Keratinocyte (primary cell): ENCODE measurements around the gene TNRC6A. TPM values are rescaled to one million over a fixed set of nuclear protein-coding genes. Genes with fewer than 3 reads are reported as not detected.

Experiments used
- DNase-seq: peaks from one replicate; pipeline ENCODE4 v3.0.0-alpha.2; 2011; ENCODE audit warnings: low read depth, missing footprints, low spot score
- FAIRE-seq: peaks from 2 replicates; lab custom pipeline; 2011; peaks lifted over from hg19 to GRCh38; lab: Jason Lieb, UNC
- H2AFZ ChIP-seq: 2 replicates; pipeline ENCODE4 v1.6.0; 2012; ENCODE audit warnings: low read length, control low read depth, inconsistent platforms; ENCODE audit not compliant: control insufficient read depth
- H3K27ac ChIP-seq: 2 replicates; pipeline ENCODE4 v1.5.1; 2011; ENCODE audit warnings: low read length; ENCODE audit not compliant: control insufficient read depth, insufficient read depth
- H3K27me3 ChIP-seq: 3 replicates; pipeline ENCODE4 v1.6.0; 2011; ENCODE audit warnings: low read length; ENCODE audit not compliant: control insufficient read depth, insufficient read depth; ENCODE audit errors: extremely low read depth
- H3K36me3 ChIP-seq, 2 experiments: 2 replicates in 1 of 2; 3 replicates in 1 of 2; pipeline ENCODE4 v1.5.1; 2011; ENCODE audit warnings: low read length in 2 of 2, mild to moderate bottlenecking in 1 of 2; ENCODE audit not compliant: control insufficient read depth in 2 of 2, insufficient read depth in 2 of 2; ENCODE audit errors: extremely low read depth in 1 of 2
- H3K4me1 ChIP-seq: 3 replicates; pipeline ENCODE4 v1.5.1; 2011; ENCODE audit warnings: low read length; ENCODE audit not compliant: control insufficient read depth, insufficient read depth; ENCODE audit errors: extremely low read depth
- H3K4me2 ChIP-seq: 3 replicates; pipeline ENCODE4 v1.6.0; 2011; ENCODE audit warnings: low read depth, low read length; ENCODE audit not compliant: control insufficient read depth, insufficient read depth; ENCODE audit errors: extremely low read depth
- H3K4me3 ChIP-seq, 3 experiments: fragments of 200-600 bp in 1 of 3; sonication (generic) in 1 of 3; 2 replicates in 2 of 3; 3 replicates in 1 of 3; pipeline ENCODE4 v1.5.1; 2011 to 2016; ENCODE audit warnings: low read length in 3 of 3, mild to moderate bottlenecking in 3 of 3, control low read depth in 2 of 3, inconsistent platforms in 1 of 3, low read depth in 1 of 3, mixed read lengths in 1 of 3, mixed run types in 1 of 3, moderate library complexity in 1 of 3; ENCODE audit not compliant: control insufficient read depth in 2 of 3, insufficient read depth in 2 of 3; ENCODE audit errors: extremely low read depth in 1 of 3
- H3K79me2 ChIP-seq: 2 replicates; pipeline ENCODE4 v1.6.0; 2012; ENCODE audit warnings: low read length; ENCODE audit not compliant: control insufficient read depth, insufficient read depth
- H3K9ac ChIP-seq: 3 replicates; pipeline ENCODE4 v1.6.0; 2011; ENCODE audit warnings: low read length; ENCODE audit not compliant: control insufficient read depth, insufficient read depth; ENCODE audit errors: extremely low read depth
- H3K9me1 ChIP-seq: 3 replicates; pipeline ENCODE4 v1.6.0; 2011; ENCODE audit warnings: low read length; ENCODE audit not compliant: control insufficient read depth, insufficient read depth; ENCODE audit errors: extremely low read depth
- H3K9me3 ChIP-seq: 2 replicates; pipeline ENCODE4 v1.5.1; 2012; ENCODE audit warnings: low read depth, low read length; ENCODE audit not compliant: control insufficient read depth
- H4K20me1 ChIP-seq: 3 replicates; pipeline ENCODE4 v1.6.0; 2011; ENCODE audit warnings: low read length; ENCODE audit not compliant: control insufficient read depth, insufficient read depth; ENCODE audit errors: extremely low read depth
- CTCF ChIP-seq, 3 experiments: IDR thresholded peaks in 1 of 3; conservative IDR thresholded peaks in 1 of 3; optimal IDR thresholded peaks in 1 of 3; 2 replicates in 2 of 3; 3 replicates in 1 of 3; pipeline versions ENCODE3 to v1.5.1; 2011; ENCODE audit warnings: low read length in 3 of 3, mild to moderate bottlenecking in 3 of 3, moderate library complexity in 2 of 3, control low read depth in 1 of 3, inconsistent platforms in 1 of 3; ENCODE audit not compliant: insufficient read depth in 2 of 3; ENCODE audit errors: extremely low read depth in 1 of 3
- EZH2 ChIP-seq: IDR thresholded peaks from one replicate; pipeline ENCODE4 v1.6.1; 2012; ENCODE audit warnings: inconsistent platforms, mild to moderate bottlenecking, low read length, moderate library complexity
- dilution Hi-C: fragments of 300-500 bp; cut with MboI; formaldehyde crosslinking; loops from one replicate; pipeline ENCODE4 v1.7.0; 2020; ENCODE audit warnings: low sequenced_read_pairs; ENCODE audit not compliant: extremely low pct_ligation_motif_present
- polyA plus RNA-seq, 5 experiments: library from polyadenylated mRNA; depleted of rRNA in 3 of 5; stranded (reverse) in 3 of 5; stranded (forward) in 1 of 5; unstranded in 1 of 5; fragments of >200 nt; gene quantifications; 1 replicate in 1 of 5; 2 replicates in 3 of 5; 3 replicates in 1 of 5; pipeline versions ENCODE4 v1.2.1 to v1.2.3, GENCODE V29; 2011 to 2012; ENCODE audit warnings: missing spikeins in 2 of 5, low read depth in 1 of 5, low replicate concordance in 1 of 5

TNRC6A gene
- polyA plus RNA-seq, 1 donor (not counting 4 experiments of a cell fraction or from before 2014, with no cell fraction given), result 23.3 TPM

DNA sequence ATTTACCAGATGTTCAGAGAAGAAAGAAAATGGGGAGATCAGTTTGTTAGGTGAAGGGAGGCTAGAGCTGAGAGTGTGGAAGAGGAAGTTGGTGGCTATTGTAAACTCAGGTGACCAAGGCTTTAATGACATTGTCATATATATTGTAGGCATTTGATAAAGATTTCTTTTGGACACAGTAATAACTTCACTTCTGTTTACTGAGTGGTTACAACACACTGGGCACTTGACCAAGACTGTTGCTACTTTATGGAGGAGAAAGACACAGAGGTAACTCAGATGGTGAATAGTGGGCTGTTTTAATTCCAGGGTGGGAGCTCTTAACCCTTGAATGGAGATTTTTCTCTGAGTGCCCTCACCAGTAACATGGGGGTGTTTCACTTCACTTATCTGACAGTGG is 46.0 kb downstream of the TNRC6A start:
- Histone ChIP-seq H3K27me3 (no peaks in the 10 kb centered on the region), H3K4me1 (peaks cover 4% of the 10 kb centered on the region), H3K79me2 (peaks cover 22% of the 10 kb centered on the region), H3K4me2 (no peak overlapping the region), H4K20me1 (no peaks in the 10 kb centered on the region), H3K4me3 (no peak overlapping the region), H3K36me3 (peaks cover 5 to 24% of the 10 kb centered on the region in 2 experiments), H3K27ac (no peak overlapping the region), H2AFZ (no peak overlapping the region), H3K9me3 (no peaks in the 10 kb centered on the region), H3K9me1 (no peaks in the 10 kb centered on the region), H3K9ac (no peak overlapping the region)
- dilution Hi-C loops, result no loop called here
- TF ChIP-seq CTCF (optimal IDR thresholded peaks at IDR 0.05 in 1 of 3, IDR thresholded peaks at IDR 0.05 in 1 of 3, conservative IDR thresholded peaks at IDR 0.05 in 1 of 3; ENCODE audit: extremely low read depth in 1 of 3, insufficient read depth in 2 of 3, low read length in 3 of 3) (no peak), EZH2 (no peak)
- FAIRE-seq (no peak), DNase-seq (no peak)

- H3K9me1 ChIP-seq, result no peaks in the 10 kb centered on the region
- FAIRE-seq, result no peak
- no peaks in the 10 kb centered on the region for H3K27me3 ChIP-seq
- dilution Hi-C loops, result no loop called here
- TF ChIP-seq CTCF (optimal IDR thresholded peaks at IDR 0.05 in 1 of 3, IDR thresholded peaks at IDR 0.05 in 1 of 3, conservative IDR thresholded peaks at IDR 0.05 in 1 of 3; ENCODE audit: extremely low read depth in 1 of 3, insufficient read depth in 2 of 3, low read length in 3 of 3) (no peak), EZH2 (no peak)
- peaks cover 4% of the 10 kb centered on the region for H3K4me1 ChIP-seq
- no peak overlapping the region for H3K9ac ChIP-seq
- H3K79me2 ChIP-seq, result peaks cover 20% of the 10 kb centered on the region
- H3K36me3 ChIP-seq, result peaks cover 8 to 21% of the 10 kb centered on the region in 2 experiments
- no peaks in the 10 kb centered on the region for H4K20me1 ChIP-seq
- no peak overlapping the region for H3K4me3 ChIP-seq
- H3K27ac ChIP-seq, result no peak overlapping the region
- DNase-seq, result no peak
- no peak overlapping the region for H3K4me2 ChIP-seq
- H3K9me3 ChIP-seq, result no peaks in the 10 kb centered on the region
- H2AFZ ChIP-seq, result no peak overlapping the region
These were observed 47.2 kb downstream of the TNRC6A start for GRCh38 chr16:24776501-24777220.
